Measurements from ENCODE around the gene LENEP. TPM values are rescaled to one million over a fixed set of nuclear protein-coding genes. Genes with fewer than 3 reads are reported as not detected.

Gene LENEP
- total RNA-seq, 1 donor from 2014 or later = 1.9 TPM

DNA sequence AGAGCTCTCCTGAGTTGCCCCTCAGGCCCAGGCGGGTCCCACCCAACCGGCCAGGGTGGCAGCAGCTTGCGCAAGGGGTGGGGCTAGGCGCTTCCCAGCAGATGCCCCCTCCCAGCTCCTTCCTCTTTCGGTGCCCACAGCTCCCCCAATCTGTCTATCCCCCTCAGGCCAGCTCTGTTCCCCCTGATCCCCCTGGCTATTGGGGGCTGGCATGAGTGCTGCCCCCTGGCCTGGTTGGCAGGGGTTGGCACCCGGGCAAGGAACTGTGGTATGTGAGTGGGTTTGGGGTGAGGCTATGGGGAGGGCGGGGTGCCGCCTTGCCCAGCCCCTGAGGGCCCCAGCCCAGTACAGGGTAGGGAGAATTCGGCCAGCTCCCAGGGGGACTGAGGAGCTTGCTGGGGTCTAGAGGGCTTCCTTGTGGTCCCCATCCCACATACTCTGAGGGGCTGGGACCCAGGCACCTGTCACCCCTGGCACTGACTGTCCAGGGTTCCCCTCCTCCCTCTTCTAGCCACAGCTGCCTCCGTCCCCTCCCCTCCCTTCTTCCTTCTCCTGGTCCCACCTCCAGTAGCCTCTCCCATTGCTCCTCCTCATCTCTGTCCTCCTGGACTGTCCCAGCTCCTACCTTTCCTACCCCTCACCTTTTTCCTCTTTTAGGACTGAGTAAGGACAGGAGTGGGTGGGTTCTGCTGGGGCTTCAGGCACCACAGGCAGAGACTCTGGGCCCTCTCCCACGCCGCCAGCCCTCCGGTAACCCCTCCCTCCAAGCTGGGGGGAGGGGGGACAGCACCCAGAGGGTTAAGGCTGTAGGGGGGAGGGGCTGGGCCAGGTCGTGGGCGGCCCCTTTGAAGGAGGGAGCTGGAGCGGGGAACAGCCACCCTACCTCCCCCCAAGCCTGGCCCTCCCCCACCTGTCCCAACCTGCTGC is 14.9 kb downstream of the LENEP start:
- no peaks in the 10 kb centered on the region for H3K27me3 Mint-ChIP-seq (ENCODE audit: low read depth)
- H3K4me3 Mint-ChIP-seq = no peak overlapping the region
- peaks cover 26% of the 10 kb centered on the region for H3K4me1 Mint-ChIP-seq
- H3K36me3 Mint-ChIP-seq (ENCODE audit: low read depth) = no peaks in the 10 kb centered on the region
- no peak for DNase-seq (ENCODE audit: low read depth, low spot score)
- H3K27ac Mint-ChIP-seq (ENCODE audit: unreplicated experiment) = no peak overlapping the region
- TF ChIP-seq, protein P1, sequence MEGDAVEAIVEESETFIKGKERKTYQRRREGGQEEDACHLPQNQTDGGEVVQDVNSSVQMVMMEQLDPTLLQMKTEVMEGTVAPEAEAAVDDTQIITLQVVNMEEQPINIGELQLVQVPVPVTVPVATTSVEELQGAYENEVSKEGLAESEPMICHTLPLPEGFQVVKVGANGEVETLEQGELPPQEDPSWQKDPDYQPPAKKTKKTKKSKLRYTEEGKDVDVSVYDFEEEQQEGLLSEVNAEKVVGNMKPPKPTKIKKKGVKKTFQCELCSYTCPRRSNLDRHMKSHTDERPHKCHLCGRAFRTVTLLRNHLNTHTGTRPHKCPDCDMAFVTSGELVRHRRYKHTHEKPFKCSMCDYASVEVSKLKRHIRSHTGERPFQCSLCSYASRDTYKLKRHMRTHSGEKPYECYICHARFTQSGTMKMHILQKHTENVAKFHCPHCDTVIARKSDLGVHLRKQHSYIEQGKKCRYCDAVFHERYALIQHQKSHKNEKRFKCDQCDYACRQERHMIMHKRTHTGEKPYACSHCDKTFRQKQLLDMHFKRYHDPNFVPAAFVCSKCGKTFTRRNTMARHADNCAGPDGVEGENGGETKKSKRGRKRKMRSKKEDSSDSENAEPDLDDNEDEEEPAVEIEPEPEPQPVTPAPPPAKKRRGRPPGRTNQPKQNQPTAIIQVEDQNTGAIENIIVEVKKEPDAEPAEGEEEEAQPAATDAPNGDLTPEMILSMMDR (conservative IDR thresholded peaks at IDR 0.05) = no peak
- no peaks in the 10 kb centered on the region for H3K9me3 Mint-ChIP-seq

GRCh38 chr1:155009221-155009711 is 15.9 kb downstream of the LENEP start:
- Mint-ChIP-seq H3K36me3 (ENCODE audit: low read depth) (no peaks in the 10 kb centered on the region), H3K27me3 (ENCODE audit: low read depth) (no peaks in the 10 kb centered on the region), H3K4me1 (peaks cover 18% of the 10 kb centered on the region), H3K4me3 (no peak overlapping the region), H3K27ac (ENCODE audit: unreplicated experiment) (no peak overlapping the region), H3K9me3 (no peaks in the 10 kb centered on the region)
- TF ChIP-seq, protein P1 (conservative IDR thresholded peaks at IDR 0.05) = no peak
- DNase-seq (ENCODE audit: low read depth, low spot score) = no peak

- no peaks in the 10 kb centered on the region for H3K27me3 Mint-ChIP-seq (ENCODE audit: low read depth)
- no peaks in the 10 kb centered on the region for H3K9me3 Mint-ChIP-seq
- peaks cover 15% of the 10 kb centered on the region for H3K4me1 Mint-ChIP-seq
- TF ChIP-seq, protein P1 (conservative IDR thresholded peaks at IDR 0.05) = no peak
- H3K4me3 Mint-ChIP-seq = no peak overlapping the region
- no peak for DNase-seq (ENCODE audit: low read depth, low spot score)
- no peak overlapping the region for H3K27ac Mint-ChIP-seq (ENCODE audit: unreplicated experiment)
- H3K36me3 Mint-ChIP-seq (ENCODE audit: low read depth) = no peaks in the 10 kb centered on the region
Observed at GRCh38 chr1:155009742-155010141, 16.4 kb downstream of the LENEP start.

DNA sequence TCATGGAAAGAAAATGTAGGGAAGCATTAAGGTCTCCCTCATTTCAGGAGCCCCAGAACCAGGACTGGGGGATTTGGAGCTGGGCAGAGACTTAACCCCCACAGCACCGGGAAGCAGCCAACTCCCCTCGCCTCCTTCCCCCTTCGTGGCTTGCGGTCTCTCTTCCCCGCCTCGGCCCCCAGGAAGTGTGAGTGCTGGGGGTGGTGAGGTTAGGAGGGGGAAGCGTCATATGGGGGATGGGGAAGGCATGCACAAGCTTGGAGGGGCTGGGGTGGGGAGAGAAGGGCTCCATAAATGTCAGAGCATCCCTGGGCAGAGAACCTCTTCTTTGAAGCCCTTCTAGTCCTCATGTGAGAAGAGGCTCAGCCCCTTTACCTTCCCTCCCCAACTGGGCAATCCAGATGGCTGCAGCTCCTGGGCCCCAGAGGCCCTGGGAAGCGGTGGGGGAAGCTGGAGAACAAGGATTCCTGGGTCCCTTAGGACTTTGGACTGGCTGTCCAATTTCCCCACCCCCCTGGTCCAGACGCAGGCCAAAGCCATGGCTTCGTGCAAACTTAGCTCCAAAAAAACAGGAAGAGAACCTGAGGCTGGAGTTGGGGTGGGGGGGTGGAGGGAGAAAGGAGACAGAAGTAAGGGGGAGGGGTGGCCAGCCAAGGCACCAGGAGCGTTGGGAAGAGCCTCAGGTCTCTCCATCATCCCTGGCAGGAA is 17.0 kb downstream of the LENEP start:
- no peak for DNase-seq (ENCODE audit: low read depth, low spot score)
- H3K36me3 Mint-ChIP-seq (ENCODE audit: low read depth) = no peaks in the 10 kb centered on the region
- no peaks in the 10 kb centered on the region for H3K27me3 Mint-ChIP-seq (ENCODE audit: low read depth)
- H3K4me3 Mint-ChIP-seq = no peak overlapping the region
- no peak overlapping the region for H3K27ac Mint-ChIP-seq (ENCODE audit: unreplicated experiment)
- H3K9me3 Mint-ChIP-seq = no peaks in the 10 kb centered on the region
- TF ChIP-seq, protein P1 (conservative IDR thresholded peaks at IDR 0.05) = no peak
- peaks cover 15% of the 10 kb centered on the region for H3K4me1 Mint-ChIP-seq

- DNase-seq (ENCODE audit: low read depth, low spot score) = no peak
- Mint-ChIP-seq H3K27me3 (ENCODE audit: low read depth) (no peaks in the 10 kb centered on the region), H3K9me3 (no peaks in the 10 kb centered on the region), H3K4me3 (no peak overlapping the region), H3K27ac (ENCODE audit: unreplicated experiment) (no peak overlapping the region), H3K4me1 (peaks cover 15% of the 10 kb centered on the region), H3K36me3 (ENCODE audit: low read depth) (no peaks in the 10 kb centered on the region)
- TF ChIP-seq, protein P1 (conservative IDR thresholded peaks at IDR 0.05) = no peak
Observed at GRCh38 chr1:155011004-155011416, 17.6 kb downstream of the LENEP start.
